Astrocyte (in vitro differentiated cells and primary cell): Measurements from ENCODE around the gene MOB3B.

ENCODE experiments used
- CTCF ChIP-seq: IDR thresholded peaks from 2 replicates; pipeline ENCODE4 v1.5.1; 2011; ENCODE audit warnings: low read depth, mild to moderate bottlenecking, inconsistent platforms, low read length, moderate library complexity; ENCODE audit not compliant: insufficient read depth
- EZH2 ChIP-seq: IDR thresholded peaks from 2 replicates; pipeline ENCODE4 v1.6.1; 2012; ENCODE audit warnings: mild to moderate bottlenecking, low read length, inconsistent platforms; ENCODE audit not compliant: insufficient read depth

GRCh38 chr9:27382975-27383374, 146.6 kb downstream of the MOB3B start:
- TF ChIP-seq CTCF = no peak
- no peak for TF ChIP-seq EZH2
